HFFc6 (cell line): ENCODE results near the gene POM121. TPM values are rescaled to one million over a fixed set of nuclear protein-coding genes. Genes with fewer than 3 reads are reported as not detected.
"Not testable (repeated sequence)": the region's sequence is repeated elsewhere in the genome, so short reads cannot be mapped to it uniquely, and the experiment has no call there.

ENCODE experiments used
- DNase-seq: peaks from one replicate; pipeline ENCODE4 v3.0.0-alpha.2; 2018
- H3K27ac Mint-ChIP-seq: 2 replicates; pipeline ENCODE4 v1.8.0; 2020; ENCODE audit warnings: mild to moderate bottlenecking, mixed read lengths
- H3K27me3 Mint-ChIP-seq: 2 replicates; pipeline ENCODE4 v1.8.0; 2021; ENCODE audit warnings: mild to moderate bottlenecking, moderate library complexity, mixed read lengths; ENCODE audit not compliant: insufficient read depth
- H3K36me3 Mint-ChIP-seq: 2 replicates; pipeline ENCODE4 v1.8.0; 2021; ENCODE audit warnings: low read depth, mixed read lengths
- H3K4me1 Mint-ChIP-seq: 2 replicates; pipeline ENCODE4 v1.8.0; 2020; ENCODE audit warnings: low read depth, mixed read lengths
- H3K4me3 Mint-ChIP-seq: 2 replicates; pipeline ENCODE4 v1.8.0; 2020; ENCODE audit warnings: mild to moderate bottlenecking, moderate library complexity, mixed read lengths
- H3K9me3 Mint-ChIP-seq: 2 replicates; pipeline ENCODE4 v1.8.0; 2020; ENCODE audit warnings: mild to moderate bottlenecking, mixed read lengths
- total RNA-seq, 6 experiments: library from RNA; stranded (reverse); fragmentation: NEBNext Ultra II Directional; extraction: Animal tissue kit (Norgen Biotek cat#: 25700); gene quantifications; 2 replicates in 1 of 6; 3 replicates in 5 of 6; pipeline ENCODE4 v1.2.3, GENCODE V29; 2021
- TF ChIP-seq, protein P1 (sequence below): fragments of 200-600 bp; sonication (generic); IDR thresholded peaks from 2 replicates; pipeline ENCODE4 v1.5.0; 2021; ENCODE audit warnings: antibody characterized with exemption, mild to moderate bottlenecking

Gene POM121
- total RNA-seq, 6 experiments from 2014 or later, result 40.4 to 43.9 (median 42.2) TPM

GRCh38 chr7:72914756-72915525 is 10.0 kb upstream of the POM121 start:
- peak; percentile 61 for DNase-seq
- H3K27me3 Mint-ChIP-seq, H3K4me3 Mint-ChIP-seq, H3K36me3 Mint-ChIP-seq, H3K9me3 Mint-ChIP-seq: not testable (repeated sequence)
- Mint-ChIP-seq H3K4me1 (peaks cover 21% of the 10 kb centered on the region), H3K27ac (peak overlapping the region; percentile 38; the same call in 1 of the 2 replicates)
- TF ChIP-seq, protein P1, sequence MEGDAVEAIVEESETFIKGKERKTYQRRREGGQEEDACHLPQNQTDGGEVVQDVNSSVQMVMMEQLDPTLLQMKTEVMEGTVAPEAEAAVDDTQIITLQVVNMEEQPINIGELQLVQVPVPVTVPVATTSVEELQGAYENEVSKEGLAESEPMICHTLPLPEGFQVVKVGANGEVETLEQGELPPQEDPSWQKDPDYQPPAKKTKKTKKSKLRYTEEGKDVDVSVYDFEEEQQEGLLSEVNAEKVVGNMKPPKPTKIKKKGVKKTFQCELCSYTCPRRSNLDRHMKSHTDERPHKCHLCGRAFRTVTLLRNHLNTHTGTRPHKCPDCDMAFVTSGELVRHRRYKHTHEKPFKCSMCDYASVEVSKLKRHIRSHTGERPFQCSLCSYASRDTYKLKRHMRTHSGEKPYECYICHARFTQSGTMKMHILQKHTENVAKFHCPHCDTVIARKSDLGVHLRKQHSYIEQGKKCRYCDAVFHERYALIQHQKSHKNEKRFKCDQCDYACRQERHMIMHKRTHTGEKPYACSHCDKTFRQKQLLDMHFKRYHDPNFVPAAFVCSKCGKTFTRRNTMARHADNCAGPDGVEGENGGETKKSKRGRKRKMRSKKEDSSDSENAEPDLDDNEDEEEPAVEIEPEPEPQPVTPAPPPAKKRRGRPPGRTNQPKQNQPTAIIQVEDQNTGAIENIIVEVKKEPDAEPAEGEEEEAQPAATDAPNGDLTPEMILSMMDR, result peak; percentile 88

- Mint-ChIP-seq H3K27ac (peak overlapping the region; percentile 69), H3K9me3 (no peaks in the 10 kb centered on the region), H3K4me3 (no peak overlapping the region), H3K27me3 (peaks cover 1% of the 10 kb centered on the region; the same call in 1 of the 2 replicates), H3K4me1 (peaks cover 28% of the 10 kb centered on the region), H3K36me3 (peaks cover 15% of the 10 kb centered on the region)
- peak; percentile 8 for DNase-seq
- TF ChIP-seq, protein P1, result no peak
Measured at GRCh38 chr7:72919256-72919775, 5.6 kb upstream of the POM121 start.

GRCh38 chr7:72924386-72924732 is 536 bp upstream of the POM121 start:
- H3K27ac Mint-ChIP-seq, result peak overlapping the region; percentile 96
- H3K27me3 Mint-ChIP-seq, result peaks cover 7% of the 10 kb centered on the region
- peak overlapping the region; percentile 95 for H3K4me3 Mint-ChIP-seq
- peaks cover 34% of the 10 kb centered on the region for H3K36me3 Mint-ChIP-seq
- no peak for DNase-seq
- H3K9me3 Mint-ChIP-seq, result no peaks in the 10 kb centered on the region
- peaks cover 32% of the 10 kb centered on the region for H3K4me1 Mint-ChIP-seq
- TF ChIP-seq, protein P1, result no peak

DNA sequence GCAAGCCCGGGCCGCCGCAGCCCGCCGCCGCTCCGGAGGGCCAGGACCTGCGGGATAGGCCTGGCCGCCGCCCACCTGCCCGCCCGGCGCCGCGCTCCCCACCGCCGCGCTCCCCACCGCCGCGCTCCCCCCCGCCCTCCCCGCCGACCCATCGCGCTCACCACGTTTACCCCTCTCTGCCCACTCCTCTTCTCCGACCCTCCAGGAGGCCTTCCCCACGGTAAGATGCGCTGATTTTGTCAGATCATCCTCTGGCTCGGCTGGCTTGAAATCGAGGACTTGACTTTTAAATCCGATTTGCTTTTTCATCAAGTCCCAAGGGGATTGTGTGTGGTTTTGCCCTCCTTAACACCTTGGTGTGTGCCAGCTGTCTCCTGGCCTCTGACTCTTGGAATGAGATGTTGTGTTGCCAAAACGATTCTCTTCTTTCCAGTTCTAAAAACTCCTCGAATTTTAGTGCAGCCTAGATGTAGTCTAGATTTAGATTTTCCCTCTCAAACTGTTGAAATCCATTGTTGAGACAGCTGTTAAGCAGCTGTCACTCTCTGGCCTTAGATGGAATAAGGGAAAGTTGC is 738 bp downstream of the POM121 start:
- Mint-ChIP-seq H3K9me3 (no peaks in the 10 kb centered on the region), H3K36me3 (peaks cover 36% of the 10 kb centered on the region), H3K27ac (peak overlapping the region; percentile 93), H3K27me3 (peaks cover 7% of the 10 kb centered on the region), H3K4me1 (peaks cover 24% of the 10 kb centered on the region), H3K4me3 (peak overlapping the region; percentile 95)
- TF ChIP-seq, protein P1, result no peak
- DNase-seq, result no peak

DNA sequence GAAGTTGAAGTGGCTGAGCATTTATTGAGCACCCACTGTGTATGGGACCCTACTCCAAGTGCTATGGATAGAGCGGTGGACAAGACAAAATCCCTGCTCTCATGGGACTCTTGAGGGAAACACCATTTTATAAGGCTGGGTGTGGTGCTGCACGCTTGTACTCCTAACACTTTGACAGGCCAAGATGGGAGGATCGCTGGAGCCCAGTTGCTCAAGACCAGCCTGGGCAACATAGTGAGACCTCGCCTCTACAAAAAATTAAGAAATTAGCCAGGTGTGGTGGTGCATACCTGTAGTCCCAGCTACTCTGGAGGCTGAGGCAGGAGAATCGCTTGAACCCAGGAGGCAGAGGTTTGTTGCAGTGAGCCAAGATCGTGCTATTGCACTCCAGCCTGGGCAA is 2.9 kb downstream of the POM121 start:
- not testable (repeated sequence) for H3K27ac Mint-ChIP-seq, DNase-seq, H3K27me3 Mint-ChIP-seq, H3K4me3 Mint-ChIP-seq, H3K9me3 Mint-ChIP-seq
- Mint-ChIP-seq H3K36me3 (peaks cover 34% of the 10 kb centered on the region), H3K4me1 (peaks cover 24% of the 10 kb centered on the region)

DNA sequence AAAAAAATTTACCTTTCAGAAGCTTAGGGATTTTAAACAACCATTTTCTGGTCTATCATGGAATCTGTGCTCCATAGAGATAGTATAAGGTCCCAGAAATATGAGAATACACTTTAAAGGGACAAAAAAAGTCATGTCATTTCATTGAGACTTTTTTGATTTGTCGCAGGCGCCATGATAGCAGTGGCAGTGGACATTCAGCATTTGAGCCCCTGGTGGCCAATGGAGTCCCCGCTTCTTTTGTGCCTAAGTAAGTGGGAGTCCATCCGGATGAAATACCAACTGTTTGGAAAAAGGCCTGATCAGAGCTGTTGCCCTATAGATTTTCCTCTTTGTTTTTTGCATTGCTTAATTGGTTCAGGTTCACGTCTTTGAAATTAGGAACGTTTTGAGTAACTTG is 3.3 kb downstream of the POM121 start:
- not testable (repeated sequence) for H3K9me3 Mint-ChIP-seq, DNase-seq, H3K27me3 Mint-ChIP-seq, H3K27ac Mint-ChIP-seq, H3K4me3 Mint-ChIP-seq
- Mint-ChIP-seq H3K36me3 (peaks cover 34% of the 10 kb centered on the region), H3K4me1 (peaks cover 24% of the 10 kb centered on the region)
- TF ChIP-seq, protein P1, result peak; percentile 16; the same call in 1 of the 2 replicates

DNA sequence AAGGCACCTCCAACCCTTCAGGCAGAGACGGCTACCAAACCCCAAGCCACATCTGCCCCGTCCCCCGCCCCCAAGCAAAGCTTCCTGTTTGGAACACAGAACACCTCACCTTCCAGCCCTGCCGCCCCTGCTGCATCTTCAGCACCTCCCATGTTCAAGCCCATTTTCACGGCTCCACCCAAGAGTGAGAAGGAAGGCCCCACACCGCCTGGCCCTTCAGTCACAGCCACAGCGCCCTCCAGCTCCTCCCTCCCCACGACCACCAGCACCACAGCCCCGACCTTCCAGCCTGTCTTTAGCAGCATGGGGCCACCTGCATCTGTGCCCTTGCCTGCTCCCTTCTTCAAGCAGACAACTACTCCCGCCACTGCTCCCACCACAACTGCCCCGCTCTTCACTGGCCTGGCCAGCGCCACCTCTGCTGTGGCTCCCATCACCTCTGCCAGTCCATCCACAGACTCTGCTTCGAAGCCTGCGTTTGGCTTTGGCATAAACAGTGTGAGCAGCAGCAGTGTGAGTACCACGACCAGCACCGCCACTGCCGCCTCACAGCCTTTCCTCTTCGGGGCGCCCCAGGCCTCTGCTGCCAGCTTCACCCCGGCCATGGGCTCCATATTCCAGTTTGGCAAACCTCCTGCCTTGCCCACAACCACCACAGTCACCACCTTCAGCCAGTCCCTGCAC is 17.3 kb downstream of the POM121 start:
- not testable (repeated sequence) for H3K27ac Mint-ChIP-seq, H3K4me3 Mint-ChIP-seq

DNA sequence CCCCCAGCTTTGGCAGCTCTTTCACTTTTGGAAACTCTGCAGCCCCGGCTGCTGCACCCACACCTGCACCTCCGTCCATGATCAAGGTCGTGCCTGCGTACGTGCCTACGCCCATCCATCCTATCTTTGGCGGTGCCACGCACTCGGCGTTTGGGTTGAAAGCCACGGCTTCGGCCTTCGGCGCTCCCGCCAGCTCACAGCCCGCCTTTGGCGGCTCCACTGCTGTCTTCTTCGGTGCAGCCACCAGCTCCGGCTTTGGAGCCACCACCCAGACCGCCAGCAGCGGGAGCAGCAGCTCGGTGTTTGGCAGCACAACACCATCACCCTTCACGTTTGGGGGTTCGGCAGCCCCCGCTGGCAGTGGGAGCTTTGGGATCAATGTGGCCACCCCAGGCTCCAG is 18.1 kb downstream of the POM121 start:
- H3K36me3 Mint-ChIP-seq, result peaks cover 12% of the 10 kb centered on the region; the same call in 1 of the 2 replicates
- H3K9me3 Mint-ChIP-seq, result not testable (repeated sequence)

More for the DNA sequence above, 17.3 kb downstream of the POM121 start:
- H3K9me3 Mint-ChIP-seq, DNase-seq, H3K27me3 Mint-ChIP-seq: not testable (repeated sequence)
- H3K4me1 Mint-ChIP-seq, result peaks cover 14% of the 10 kb centered on the region
- peaks cover 15% of the 10 kb centered on the region; the same call in 1 of the 2 replicates for H3K36me3 Mint-ChIP-seq

More for the DNA sequence above, 18.1 kb downstream of the POM121 start:
- not testable (repeated sequence) for H3K4me3 Mint-ChIP-seq, H3K27me3 Mint-ChIP-seq, H3K27ac Mint-ChIP-seq, DNase-seq
- peaks cover 12% of the 10 kb centered on the region for H3K4me1 Mint-ChIP-seq
